Suprapubic skin (tissue), 4 donors: Measurements from ENCODE around the gene RPGRIP1L.
"Not testable (repeated sequence)": the region's sequence is repeated elsewhere in the genome, so short reads cannot be mapped to it uniquely, and the experiment has no call there.

Source experiments
- CTCF ChIP-seq, 2 donors: fragments of 200-600 bp in 1 of 2; fragments of 450-650 bp in 1 of 2; sonication (generic) in 1 of 2; IDR thresholded peaks; one replicate each; pipeline ENCODE4 v1.5.1; 2016 to 2019; ENCODE audit warnings: antibody characterized with exemption in 2 of 2, mild to moderate bottlenecking in 1 of 2, moderate library complexity in 1 of 2
- EP300 ChIP-seq: sonication (generic); formaldehyde crosslinking; IDR thresholded peaks from one replicate; pipeline ENCODE4 v1.6.1; 2017; ENCODE audit warnings: antibody characterized with exemption
- POLR2AphosphoS5 ChIP-seq, 3 donors: sonication (generic); formaldehyde crosslinking; IDR thresholded peaks; one replicate each; pipeline ENCODE4 v1.6.1; 2017; ENCODE audit warnings: antibody characterized with exemption in 3 of 3

- not testable (repeated sequence) for TF ChIP-seq CTCF (IDR thresholded peaks at IDR 0.05); POLR2AphosphoS5 (IDR thresholded peaks at IDR 0.05); EP300
Observed at GRCh38 chr16:53698271-53698670, 5.4 kb downstream of the RPGRIP1L start.
